Measurements from ENCODE around the gene EIF4A2.
A peak's percentile ranks its signal among the peaks of the same experiment; 100 is the strongest.
"Not testable (repeated sequence)": the region's sequence is repeated elsewhere in the genome, so short reads cannot be mapped to it uniquely, and the experiment has no call there.

The EIF4A2 gene

DNA sequence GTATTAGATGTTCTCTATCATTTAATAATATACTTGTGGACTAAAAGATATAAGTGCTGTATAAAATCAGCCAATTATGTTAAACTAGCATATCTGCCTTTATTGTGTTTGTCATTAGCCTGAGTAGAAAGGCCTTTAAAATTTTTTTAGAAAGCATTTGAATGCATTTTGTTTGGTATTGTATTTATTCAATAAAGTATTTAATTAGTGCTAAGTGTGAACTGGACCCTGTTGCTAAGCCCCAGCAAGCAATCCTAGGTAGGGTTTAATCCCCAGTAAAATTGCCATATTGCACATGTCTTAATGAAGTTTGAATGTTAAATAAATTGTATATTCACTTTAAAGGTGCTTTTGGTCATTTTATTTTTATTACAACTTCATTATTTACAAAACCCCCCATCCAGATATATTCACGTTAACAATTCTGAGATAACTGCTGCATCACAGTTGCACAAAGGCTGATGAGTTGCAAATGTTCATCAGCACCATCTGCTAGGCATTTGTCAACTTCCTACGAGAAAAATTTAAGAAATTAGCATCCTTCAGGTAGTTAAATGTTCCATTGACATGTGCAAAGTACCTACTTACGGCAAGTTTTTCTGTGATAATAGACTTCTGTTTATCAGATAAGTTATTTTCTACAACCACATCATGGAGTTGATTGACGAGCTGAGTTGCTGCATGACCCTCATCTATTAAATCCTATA lies 6.3 kb downstream of the EIF4A2 start:
- Mint-ChIP-seq H3K4me1 (peaks cover 46% of the 10 kb centered on the region), H3K36me3 (peaks cover 82% of the 10 kb centered on the region), H3K4me3 (no peak overlapping the region), H3K27me3 (no peaks in the 10 kb centered on the region), H3K27ac (peak overlapping the region; percentile 20), H3K9me3 (no peaks in the 10 kb centered on the region)
- CTCF ChIA-PET, result interaction anchor here (1.0 kb wide), 1 partner anchor 32 kb away, joined by 4 read pairs; no protein-coding TSS in a partner anchor
- no peak for DNase-seq

DNA sequence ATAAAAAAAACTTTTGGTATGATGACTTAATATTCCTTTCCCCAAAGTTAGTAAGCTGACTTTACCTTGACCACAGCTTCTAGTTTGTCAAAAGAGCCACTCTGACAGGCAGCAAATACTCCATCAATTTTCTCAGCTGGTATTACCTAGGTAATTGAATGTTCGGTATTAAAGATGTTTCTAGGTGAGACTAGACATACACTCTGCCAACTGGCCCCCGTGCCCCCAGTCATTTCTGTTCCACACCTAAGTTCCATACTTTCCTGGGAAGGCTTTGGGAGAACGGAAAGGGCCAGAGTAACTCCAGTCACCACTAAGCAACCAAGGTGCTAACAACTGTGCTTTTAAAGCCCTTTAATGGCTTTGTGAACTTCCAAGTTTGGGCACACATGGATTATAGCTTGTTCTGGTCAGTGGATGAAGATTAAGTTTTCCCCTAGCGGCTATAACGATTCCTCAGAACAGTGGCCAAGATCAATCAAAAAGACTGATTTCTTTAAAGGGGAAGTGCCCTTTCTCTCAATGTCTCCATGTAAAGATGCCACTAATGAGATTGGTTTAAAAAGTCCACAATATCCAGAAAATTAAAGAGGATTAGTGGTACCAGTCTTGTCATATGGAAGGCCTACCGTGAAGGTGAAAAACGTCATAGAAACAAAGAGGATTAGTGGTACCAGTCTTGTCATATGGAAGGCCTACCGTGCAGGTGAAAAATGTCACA lies 7.0 kb downstream of the EIF4A2 start:
- peak overlapping the region; percentile 20 for H3K27ac Mint-ChIP-seq
- no peak for DNase-seq
- no peaks in the 10 kb centered on the region for H3K27me3 Mint-ChIP-seq
- no peaks in the 10 kb centered on the region for H3K9me3 Mint-ChIP-seq
- H3K36me3 Mint-ChIP-seq, result peaks cover 79% of the 10 kb centered on the region
- CTCF ChIA-PET, result interaction anchor here (1.0 kb wide), 1 partner anchor 32 kb away, joined by 4 read pairs; no protein-coding TSS in a partner anchor
- H3K4me1 Mint-ChIP-seq, result peaks cover 39% of the 10 kb centered on the region
- H3K4me3 Mint-ChIP-seq, result no peak overlapping the region

DNA sequence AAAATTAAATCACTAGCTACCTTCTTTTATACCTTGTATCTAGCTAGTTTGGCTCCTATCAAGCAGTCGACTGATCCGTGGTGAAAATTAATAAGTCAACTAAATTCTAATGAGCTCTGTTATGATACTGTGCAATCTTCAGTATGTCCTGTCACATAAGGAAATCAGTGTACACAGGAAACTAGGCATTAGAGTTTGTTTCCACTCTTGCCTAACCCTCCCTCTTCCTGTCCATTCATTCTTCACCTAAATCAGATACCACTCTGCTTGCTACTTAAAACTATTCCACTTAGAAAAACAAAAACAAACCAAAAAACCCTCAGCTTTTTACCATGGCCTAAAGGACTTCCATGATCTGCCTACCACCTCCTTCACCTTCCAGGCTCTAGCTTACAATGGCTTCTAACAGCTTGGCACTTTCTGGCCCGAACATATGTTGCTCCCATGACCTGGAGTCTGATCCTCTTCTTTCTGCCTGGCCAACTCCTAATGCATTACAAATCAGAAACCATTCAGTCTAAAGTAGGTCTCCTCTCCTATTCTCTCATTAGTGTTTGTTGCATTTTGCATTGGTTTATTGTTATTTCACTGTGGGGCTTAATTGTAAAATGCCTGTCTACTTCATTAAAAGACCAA lies 15.0 kb downstream of the EIF4A2 start:
- Mint-ChIP-seq H3K4me1 (peaks cover 51% of the 10 kb centered on the region), H3K4me3 (no peak overlapping the region), H3K36me3 (peaks cover 65% of the 10 kb centered on the region), H3K27me3 (no peaks in the 10 kb centered on the region), H3K27ac (peak overlapping the region; percentile 0), H3K9me3 (no peaks in the 10 kb centered on the region)
- CTCF ChIA-PET, result interaction anchor here (1.5 to 2.4 kb wide), 2 partner anchors 24 to 183 kb away, joined by 5 to 12 read pairs; no protein-coding TSS in a partner anchor
- DNase-seq, result no peak

- no peaks in the 10 kb centered on the region for H3K27me3 Mint-ChIP-seq
- peaks cover 56% of the 10 kb centered on the region for H3K36me3 Mint-ChIP-seq
- H3K27ac Mint-ChIP-seq, result peak overlapping the region; percentile 51
- CTCF ChIA-PET, result interaction anchor here (0.5 to 1.0 kb wide), 3 partner anchors 13 to 360 kb away, joined by 3 read pairs; no protein-coding TSS in a partner anchor
- H3K9me3 Mint-ChIP-seq, result no peaks in the 10 kb centered on the region
- no peak overlapping the region for H3K4me3 Mint-ChIP-seq
- no peak for DNase-seq
- H3K4me1 Mint-ChIP-seq, result peaks cover 63% of the 10 kb centered on the region
Observed at GRCh38 chr3:186800285-186800684, 16.9 kb downstream of the EIF4A2 start.

- no peak for DNase-seq
- Mint-ChIP-seq H3K4me3 (no peak overlapping the region), H3K4me1 (peaks cover 73% of the 10 kb centered on the region), H3K27me3 (no peaks in the 10 kb centered on the region), H3K9me3 (no peaks in the 10 kb centered on the region), H3K27ac (no peak overlapping the region), H3K36me3 (peaks cover 46% of the 10 kb centered on the region)
- CTCF ChIA-PET, result interaction anchor here (0.7 to 1.9 kb wide), 2 partner anchors 19 to 107 kb away, joined by 3 to 5 read pairs; no protein-coding TSS in a partner anchor
Observed at GRCh38 chr3:186802701-186803100, 19.3 kb downstream of the EIF4A2 start.

- not testable (repeated sequence) for H3K4me3 Mint-ChIP-seq, DNase-seq, H3K9me3 Mint-ChIP-seq, H3K27me3 Mint-ChIP-seq, H3K27ac Mint-ChIP-seq
- peaks cover 43% of the 10 kb centered on the region for H3K36me3 Mint-ChIP-seq
- peaks cover 68% of the 10 kb centered on the region for H3K4me1 Mint-ChIP-seq
- CTCF ChIA-PET, result interaction anchor here (1.9 kb wide), 1 partner anchor 18 kb away, joined by 5 read pairs; no protein-coding TSS in a partner anchor
Observed at GRCh38 chr3:186803447-186803846, 20.1 kb downstream of the EIF4A2 start.

GRCh38 chr3:186806089-186807055 lies 23.0 kb downstream of the EIF4A2 start, which contains the start of gene RFC4:
RFC4 (minus strand) TSS chr3:186806482; CDS start chr3:186804713, 1,769 bp downstream.
- Mint-ChIP-seq H3K4me3 (peak within 1 kb of the TSS; percentile 94), H3K36me3 (peaks cover 20% of the 10 kb centered on the region), H3K4me1 (peaks cover 44% of the 10 kb centered on the region), H3K9me3 (no peaks in the 10 kb centered on the region), H3K27me3 (no peaks in the 10 kb centered on the region), H3K27ac (peak within 1 kb of the TSS; percentile 93)
- peak; percentile 91 for DNase-seq
- CTCF ChIA-PET, result interaction anchor here (1.2 to 1.5 kb wide), 3 partner anchors 9 to 191 kb away, joined by 3 to 5 read pairs (median 4); no protein-coding TSS in a partner anchor

DNA sequence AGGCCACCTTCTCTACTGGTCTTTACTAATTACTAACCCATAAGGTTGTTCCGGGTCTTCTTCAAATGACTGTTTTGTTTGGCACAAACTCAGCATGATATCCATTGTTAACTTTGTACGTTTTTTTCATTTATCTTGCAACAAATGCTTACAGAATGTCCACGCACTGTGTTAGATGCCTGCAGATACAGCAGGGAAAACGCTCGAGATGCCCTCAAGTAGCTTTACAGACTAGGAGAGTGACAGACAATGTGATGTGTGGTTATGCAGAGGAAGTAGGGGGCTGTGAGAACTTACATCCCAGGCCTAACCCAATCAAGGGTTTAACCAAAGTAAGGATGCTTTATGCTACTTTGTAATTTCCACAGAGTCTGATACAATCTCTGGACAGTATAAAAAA lies 23.9 kb downstream of the EIF4A2 start:
- Mint-ChIP-seq H3K36me3 (peaks cover 19% of the 10 kb centered on the region), H3K9me3 (no peaks in the 10 kb centered on the region), H3K27me3 (no peaks in the 10 kb centered on the region), H3K27ac (peak overlapping the region; percentile 93), H3K4me3 (peak overlapping the region; percentile 94), H3K4me1 (peaks cover 39% of the 10 kb centered on the region)
- no peak for DNase-seq
- CTCF ChIA-PET, result no interaction called here

DNA sequence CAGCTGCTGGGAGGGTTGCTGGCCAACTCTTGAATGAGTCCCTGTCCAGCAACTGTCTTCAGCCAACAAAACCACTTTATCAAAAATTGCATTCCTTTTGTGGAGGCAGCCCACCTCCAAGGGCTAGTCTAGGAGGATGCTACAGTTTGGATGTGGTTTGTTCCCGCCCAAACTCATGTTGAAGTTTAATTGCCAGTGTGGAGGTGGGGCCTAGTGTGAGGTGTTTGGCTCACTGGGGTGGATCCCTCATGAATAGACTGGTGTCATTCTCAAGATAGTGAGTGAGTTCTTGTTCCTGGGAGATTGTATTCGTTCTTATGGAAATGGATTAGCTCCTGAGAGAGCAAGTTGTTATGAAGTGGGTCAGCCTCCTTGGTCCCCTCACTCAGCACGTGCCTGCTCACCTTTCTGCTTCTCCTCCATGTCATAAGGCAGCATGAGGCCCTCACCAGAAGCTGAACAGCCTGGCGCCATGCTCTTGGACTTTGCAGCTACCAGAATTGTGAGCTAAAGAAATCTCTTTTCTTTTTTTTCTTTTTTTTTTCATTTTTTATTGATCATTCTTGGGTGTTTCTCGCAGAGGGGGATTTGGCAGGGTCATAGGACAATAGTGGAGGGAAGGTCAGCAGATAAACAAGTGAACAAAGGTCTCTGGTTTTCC lies 27.1 kb downstream of the EIF4A2 start:
- Mint-ChIP-seq H3K27me3 (peaks cover 4% of the 10 kb centered on the region), H3K27ac (no peak overlapping the region), H3K9me3 (no peaks in the 10 kb centered on the region), H3K4me3 (no peak overlapping the region), H3K4me1 (peaks cover 18% of the 10 kb centered on the region), H3K36me3 (peaks cover 1% of the 10 kb centered on the region)
- CTCF ChIA-PET, result interaction anchor here (1.2 kb wide), 1 partner anchor 14 kb away, joined by 3 read pairs; no protein-coding TSS in a partner anchor
- DNase-seq, result no peak

- not testable (repeated sequence) for DNase-seq, H3K9me3 Mint-ChIP-seq, H3K27ac Mint-ChIP-seq, H3K27me3 Mint-ChIP-seq, H3K36me3 Mint-ChIP-seq, H3K4me3 Mint-ChIP-seq
- CTCF ChIA-PET, result interaction anchor here (1.2 kb wide), 1 partner anchor 13 kb away, joined by 3 read pairs; no protein-coding TSS in a partner anchor
- H3K4me1 Mint-ChIP-seq, result peaks cover 15% of the 10 kb centered on the region
Observed at GRCh38 chr3:186811313-186811712, 27.9 kb downstream of the EIF4A2 start.

GRCh38 chr3:186814100-186814499 lies 30.7 kb downstream of the EIF4A2 start:
- H3K36me3 Mint-ChIP-seq, result no peaks in the 10 kb centered on the region
- H3K27me3 Mint-ChIP-seq, result peaks cover 4% of the 10 kb centered on the region
- no peak for DNase-seq
- H3K4me1 Mint-ChIP-seq, result peaks cover 3% of the 10 kb centered on the region
- no peaks in the 10 kb centered on the region for H3K9me3 Mint-ChIP-seq
- H3K27ac Mint-ChIP-seq, result no peak overlapping the region
- H3K4me3 Mint-ChIP-seq, result no peak overlapping the region
- CTCF ChIA-PET, result no interaction called here

- H3K36me3 Mint-ChIP-seq, result no peaks in the 10 kb centered on the region
- H3K4me1 Mint-ChIP-seq, result peaks cover 3% of the 10 kb centered on the region
- H3K9me3 Mint-ChIP-seq, result no peaks in the 10 kb centered on the region
- no peak overlapping the region for H3K4me3 Mint-ChIP-seq
- peaks cover 4% of the 10 kb centered on the region for H3K27me3 Mint-ChIP-seq
- no peak overlapping the region for H3K27ac Mint-ChIP-seq
- DNase-seq, result no peak
- CTCF ChIA-PET, result interaction anchor here (0.6 kb wide), 1 partner anchor 111 kb away, joined by 4 read pairs; no protein-coding TSS in a partner anchor
Observed at GRCh38 chr3:186815435-186815834, 32.1 kb downstream of the EIF4A2 start.

GRCh38 chr3:186818516-186818915 lies 35.1 kb downstream of the EIF4A2 start:
- H3K36me3 Mint-ChIP-seq, result no peaks in the 10 kb centered on the region

More at GRCh38 chr3:186818516-186818915, 35.1 kb downstream of the EIF4A2 start:
- CTCF ChIA-PET, result interaction anchor here (0.8 to 10.1 kb wide), 2 partner anchors 13 to 203 kb away, joined by 3 to 136 read pairs; partner anchors contain the start of gene AHSG
- H3K27me3 Mint-ChIP-seq, result peaks cover 4% of the 10 kb centered on the region
- H3K4me3 Mint-ChIP-seq, result no peak overlapping the region
- no peak overlapping the region for H3K27ac Mint-ChIP-seq
- no peaks in the 10 kb centered on the region for H3K9me3 Mint-ChIP-seq
- no peak for DNase-seq
- peaks cover 3% of the 10 kb centered on the region for H3K4me1 Mint-ChIP-seq
